Keratinocyte (primary cell): ENCODE measurements around the gene RGCC. TPM values are rescaled to one million over a fixed set of nuclear protein-coding genes. Genes with fewer than 3 reads are reported as not detected.

ENCODE experiments used
- DNase-seq: peaks from one replicate; pipeline ENCODE4 v3.0.0-alpha.2; 2011; ENCODE audit warnings: low read depth, missing footprints, low spot score
- FAIRE-seq: peaks from 2 replicates; lab custom pipeline; 2011; peaks lifted over from hg19 to GRCh38; lab: Jason Lieb, UNC
- H2AFZ ChIP-seq: 2 replicates; pipeline ENCODE4 v1.6.0; 2012; ENCODE audit warnings: low read length, control low read depth, inconsistent platforms; ENCODE audit not compliant: control insufficient read depth
- H3K27ac ChIP-seq: 2 replicates; pipeline ENCODE4 v1.5.1; 2011; ENCODE audit warnings: low read length; ENCODE audit not compliant: control insufficient read depth, insufficient read depth
- H3K27me3 ChIP-seq: 3 replicates; pipeline ENCODE4 v1.6.0; 2011; ENCODE audit warnings: low read length; ENCODE audit not compliant: control insufficient read depth, insufficient read depth; ENCODE audit errors: extremely low read depth
- H3K36me3 ChIP-seq, 2 experiments: 2 replicates in 1 of 2; 3 replicates in 1 of 2; pipeline ENCODE4 v1.5.1; 2011; ENCODE audit warnings: low read length in 2 of 2, mild to moderate bottlenecking in 1 of 2; ENCODE audit not compliant: control insufficient read depth in 2 of 2, insufficient read depth in 2 of 2; ENCODE audit errors: extremely low read depth in 1 of 2
- H3K4me1 ChIP-seq: 3 replicates; pipeline ENCODE4 v1.5.1; 2011; ENCODE audit warnings: low read length; ENCODE audit not compliant: control insufficient read depth, insufficient read depth; ENCODE audit errors: extremely low read depth
- H3K4me2 ChIP-seq: 3 replicates; pipeline ENCODE4 v1.6.0; 2011; ENCODE audit warnings: low read depth, low read length; ENCODE audit not compliant: control insufficient read depth, insufficient read depth; ENCODE audit errors: extremely low read depth
- H3K4me3 ChIP-seq, 3 experiments: fragments of 200-600 bp in 1 of 3; sonication (generic) in 1 of 3; 2 replicates in 2 of 3; 3 replicates in 1 of 3; pipeline ENCODE4 v1.5.1; 2011 to 2016; ENCODE audit warnings: low read length in 3 of 3, mild to moderate bottlenecking in 3 of 3, control low read depth in 2 of 3, inconsistent platforms in 1 of 3, low read depth in 1 of 3, mixed read lengths in 1 of 3, mixed run types in 1 of 3, moderate library complexity in 1 of 3; ENCODE audit not compliant: control insufficient read depth in 2 of 3, insufficient read depth in 2 of 3; ENCODE audit errors: extremely low read depth in 1 of 3
- H3K79me2 ChIP-seq: 2 replicates; pipeline ENCODE4 v1.6.0; 2012; ENCODE audit warnings: low read length; ENCODE audit not compliant: control insufficient read depth, insufficient read depth
- H3K9ac ChIP-seq: 3 replicates; pipeline ENCODE4 v1.6.0; 2011; ENCODE audit warnings: low read length; ENCODE audit not compliant: control insufficient read depth, insufficient read depth; ENCODE audit errors: extremely low read depth
- H3K9me1 ChIP-seq: 3 replicates; pipeline ENCODE4 v1.6.0; 2011; ENCODE audit warnings: low read length; ENCODE audit not compliant: control insufficient read depth, insufficient read depth; ENCODE audit errors: extremely low read depth
- H3K9me3 ChIP-seq: 2 replicates; pipeline ENCODE4 v1.5.1; 2012; ENCODE audit warnings: low read depth, low read length; ENCODE audit not compliant: control insufficient read depth
- H4K20me1 ChIP-seq: 3 replicates; pipeline ENCODE4 v1.6.0; 2011; ENCODE audit warnings: low read length; ENCODE audit not compliant: control insufficient read depth, insufficient read depth; ENCODE audit errors: extremely low read depth
- EZH2 ChIP-seq: IDR thresholded peaks from one replicate; pipeline ENCODE4 v1.6.1; 2012; ENCODE audit warnings: inconsistent platforms, mild to moderate bottlenecking, low read length, moderate library complexity
- dilution Hi-C: fragments of 300-500 bp; cut with MboI; formaldehyde crosslinking; loops from one replicate; pipeline ENCODE4 v1.7.0; 2020; ENCODE audit warnings: low sequenced_read_pairs; ENCODE audit not compliant: extremely low pct_ligation_motif_present
- polyA plus RNA-seq, 5 experiments: library from polyadenylated mRNA; depleted of rRNA in 3 of 5; stranded (reverse) in 3 of 5; stranded (forward) in 1 of 5; unstranded in 1 of 5; fragments of >200 nt; gene quantifications; 1 replicate in 1 of 5; 2 replicates in 3 of 5; 3 replicates in 1 of 5; pipeline versions ENCODE4 v1.2.1 to v1.2.3, GENCODE V29; 2011 to 2012; ENCODE audit warnings: missing spikeins in 2 of 5, low read depth in 1 of 5, low replicate concordance in 1 of 5
- TF ChIP-seq, protein P1 (sequence below), 3 experiments: IDR thresholded peaks in 1 of 3; conservative IDR thresholded peaks in 1 of 3; optimal IDR thresholded peaks in 1 of 3; 2 replicates in 2 of 3; 3 replicates in 1 of 3; pipeline versions ENCODE3 to v1.5.1; 2011; ENCODE audit warnings: low read length in 3 of 3, mild to moderate bottlenecking in 3 of 3, moderate library complexity in 2 of 3, control low read depth in 1 of 3, inconsistent platforms in 1 of 3; ENCODE audit not compliant: insufficient read depth in 2 of 3; ENCODE audit errors: extremely low read depth in 1 of 3

RGCC gene
- polyA plus RNA-seq, 1 donor (not counting 4 experiments of a cell fraction or from before 2014, with no cell fraction given), result 1.5 TPM

DNA sequence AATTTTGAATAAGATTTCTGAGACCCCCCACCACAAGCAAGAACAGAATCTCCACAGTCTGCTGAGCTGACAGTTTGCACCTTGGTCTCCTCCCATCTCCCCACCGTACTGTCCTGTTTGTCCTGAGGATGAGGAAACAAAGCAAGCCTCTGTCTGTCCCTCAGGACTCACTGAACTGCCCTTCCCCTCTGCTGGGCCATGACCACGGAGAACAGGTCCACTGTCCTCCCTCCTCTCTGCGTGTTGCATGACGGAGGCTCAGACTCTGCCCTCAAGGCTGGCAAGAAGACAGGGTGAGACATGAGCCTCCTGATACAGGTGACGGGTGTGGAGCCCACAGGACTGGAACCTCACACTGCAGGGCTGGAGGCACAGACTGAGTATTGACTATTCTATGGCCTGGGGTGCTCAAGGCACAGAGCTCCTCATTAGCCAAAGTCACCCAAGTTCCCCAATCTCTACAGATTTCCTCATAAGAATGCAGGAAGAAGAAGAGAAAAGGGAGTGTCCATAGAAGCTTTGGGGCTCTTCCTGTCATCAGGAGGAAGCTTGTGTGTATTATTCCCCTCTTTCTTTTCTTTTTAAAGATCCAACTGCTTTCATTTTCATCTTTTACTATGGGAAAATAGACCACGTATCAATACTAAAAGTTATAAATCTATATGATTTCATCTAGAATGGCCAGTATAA, 22.4 kb upstream of the RGCC start:
- Histone ChIP-seq H3K4me2 (no peak overlapping the region), H3K27me3 (no peaks in the 10 kb centered on the region), H3K9ac (no peak overlapping the region), H3K27ac (no peak overlapping the region), H3K36me3 (no peaks in the 10 kb centered on the region), H3K9me3 (no peaks in the 10 kb centered on the region), H3K4me1 (no peaks in the 10 kb centered on the region), H3K79me2 (no peaks in the 10 kb centered on the region), H2AFZ (no peak overlapping the region), H4K20me1 (no peaks in the 10 kb centered on the region), H3K9me1 (no peaks in the 10 kb centered on the region), H3K4me3 (no peak overlapping the region)
- no peak for FAIRE-seq
- no peak for DNase-seq
- dilution Hi-C loops, result no loop called here
- TF ChIP-seq, protein P1, sequence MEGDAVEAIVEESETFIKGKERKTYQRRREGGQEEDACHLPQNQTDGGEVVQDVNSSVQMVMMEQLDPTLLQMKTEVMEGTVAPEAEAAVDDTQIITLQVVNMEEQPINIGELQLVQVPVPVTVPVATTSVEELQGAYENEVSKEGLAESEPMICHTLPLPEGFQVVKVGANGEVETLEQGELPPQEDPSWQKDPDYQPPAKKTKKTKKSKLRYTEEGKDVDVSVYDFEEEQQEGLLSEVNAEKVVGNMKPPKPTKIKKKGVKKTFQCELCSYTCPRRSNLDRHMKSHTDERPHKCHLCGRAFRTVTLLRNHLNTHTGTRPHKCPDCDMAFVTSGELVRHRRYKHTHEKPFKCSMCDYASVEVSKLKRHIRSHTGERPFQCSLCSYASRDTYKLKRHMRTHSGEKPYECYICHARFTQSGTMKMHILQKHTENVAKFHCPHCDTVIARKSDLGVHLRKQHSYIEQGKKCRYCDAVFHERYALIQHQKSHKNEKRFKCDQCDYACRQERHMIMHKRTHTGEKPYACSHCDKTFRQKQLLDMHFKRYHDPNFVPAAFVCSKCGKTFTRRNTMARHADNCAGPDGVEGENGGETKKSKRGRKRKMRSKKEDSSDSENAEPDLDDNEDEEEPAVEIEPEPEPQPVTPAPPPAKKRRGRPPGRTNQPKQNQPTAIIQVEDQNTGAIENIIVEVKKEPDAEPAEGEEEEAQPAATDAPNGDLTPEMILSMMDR (optimal IDR thresholded peaks at IDR 0.05 in 1 of 3, IDR thresholded peaks at IDR 0.05 in 1 of 3, conservative IDR thresholded peaks at IDR 0.05 in 1 of 3; ENCODE audit: extremely low read depth in 1 of 3, insufficient read depth in 2 of 3, low read length in 3 of 3), result no peak
- TF ChIP-seq EZH2, result no peak

DNA sequence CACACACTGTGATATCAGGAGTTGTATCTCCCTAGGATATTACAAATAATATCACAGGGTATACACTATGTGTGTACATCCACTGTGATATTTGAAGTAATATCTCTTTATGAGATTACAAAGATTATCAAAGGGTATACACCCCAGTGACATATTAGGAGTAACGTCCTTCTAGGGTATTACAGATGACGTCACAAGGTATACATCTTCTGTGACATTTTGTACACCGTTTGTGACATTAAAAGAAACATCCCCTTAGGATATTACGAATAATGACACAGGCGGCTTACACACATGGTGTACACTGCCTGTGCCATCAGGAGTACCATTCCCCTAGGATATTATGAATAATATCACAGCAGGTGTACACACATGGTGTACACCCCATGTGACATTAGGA, 13.4 kb upstream of the RGCC start:
- H3K36me3 ChIP-seq, result no peaks in the 10 kb centered on the region
- no peaks in the 10 kb centered on the region for H4K20me1 ChIP-seq
- H3K4me2 ChIP-seq, result no peak overlapping the region
- H3K4me3 ChIP-seq, result no peak overlapping the region
- H3K9me3 ChIP-seq, result no peaks in the 10 kb centered on the region
- no peaks in the 10 kb centered on the region for H3K79me2 ChIP-seq
- H3K27ac ChIP-seq, result no peak overlapping the region
- FAIRE-seq (no peak), DNase-seq (no peak)
- TF ChIP-seq, protein P1 (optimal IDR thresholded peaks at IDR 0.05 in 1 of 3, IDR thresholded peaks at IDR 0.05 in 1 of 3, conservative IDR thresholded peaks at IDR 0.05 in 1 of 3; ENCODE audit: extremely low read depth in 1 of 3, insufficient read depth in 2 of 3, low read length in 3 of 3), result no peak
- no peak for TF ChIP-seq EZH2
- no peaks in the 10 kb centered on the region for H3K9me1 ChIP-seq
- H3K27me3 ChIP-seq, result peaks cover 3% of the 10 kb centered on the region
- H3K4me1 ChIP-seq, result no peaks in the 10 kb centered on the region
- dilution Hi-C loops, result no loop called here
- H2AFZ ChIP-seq, result no peak overlapping the region
- no peak overlapping the region for H3K9ac ChIP-seq
